Measurements from ENCODE around the gene COPZ1.
A peak's percentile ranks its signal among the peaks of the same experiment; 100 is the strongest.

The COPZ1 gene

GRCh38 chr12:54398995-54399793 lies 74.3 kb downstream of the COPZ1 start:
- DNase-seq, result peak; percentile 79 to 85

- no peak for DNase-seq
Measured at GRCh38 chr12:54401119-54401518, 76.2 kb downstream of the COPZ1 start.

Data from Kasumi-1 (cell line).